ENCODE results near the gene NMD3.

The NMD3 gene

DNA sequence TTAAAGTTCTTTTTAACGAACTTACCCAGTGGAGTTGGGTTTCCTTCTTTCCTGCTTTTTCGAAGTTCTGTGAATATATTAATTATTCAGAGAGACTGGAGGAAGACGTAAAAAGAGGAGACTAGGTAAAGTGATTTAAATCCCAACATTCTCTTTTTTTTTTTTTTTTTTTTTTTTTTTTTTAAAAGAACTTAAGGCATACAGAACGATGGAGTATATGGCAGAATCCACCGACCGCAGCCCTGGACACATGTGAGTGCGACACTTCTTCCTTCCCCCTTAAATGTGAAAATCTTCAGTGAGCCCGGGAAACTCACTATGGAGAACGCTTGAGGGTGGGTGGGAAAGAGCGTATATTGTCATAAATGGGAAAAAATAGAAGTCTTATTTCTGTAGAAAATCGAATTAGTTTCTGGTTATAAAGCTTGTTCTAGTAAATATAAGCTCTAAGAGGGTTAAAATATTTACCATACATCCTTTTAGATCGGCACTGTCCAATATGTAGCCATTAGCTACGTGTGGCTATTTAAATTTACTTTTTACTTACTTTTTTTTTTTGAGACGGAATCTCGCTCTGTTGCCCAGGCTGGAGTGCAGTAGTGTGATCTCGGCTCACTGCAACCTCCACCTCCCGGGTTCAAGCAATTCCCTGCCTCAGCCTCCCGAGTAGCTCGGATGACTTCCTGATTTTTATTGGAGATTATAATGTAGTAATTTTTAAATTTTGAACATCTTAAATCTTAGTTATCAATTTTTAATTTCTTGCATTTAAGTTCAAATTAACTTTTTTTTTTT, 892 bp downstream of the NMD3 start:
- Histone ChIP-seq H3K9ac (ENCODE audit: low read length) (peak overlapping the region; percentile 94), H4K20me1 (ENCODE audit: low read depth, low read length) (peaks cover 13% of the 10 kb centered on the region; the same call in 1 of the 2 replicates), H2AFZ (ENCODE audit: low read depth, low read length, severe bottlenecking) (peak overlapping the region; percentile 87), H3K4me3 (ENCODE audit: insufficient read depth, low read length, poor library complexity, severe bottlenecking) (peak overlapping the region; percentile 99), H3K27ac (ENCODE audit: low read depth, low read length) (peak overlapping the region; percentile 35), H3K27me3 (ENCODE audit: low read length) (no peaks in the 10 kb centered on the region), H3F3A (ENCODE audit: insufficient read depth) (0 out of 2 replicates have a peak, but pooled peaks cover 5% of the 10 kb centered on the region), H3K9me3 (ENCODE audit: insufficient read depth, low read length) (no peaks in the 10 kb centered on the region), H3K36me3 (ENCODE audit: low read length) (peaks cover 15% of the 10 kb centered on the region; the same call in 1 of the 2 replicates), H3K4me2 (ENCODE audit: low read depth, low read length, poor library complexity, severe bottlenecking) (peak overlapping the region; percentile 81), H3K79me2 (ENCODE audit: insufficient read depth, low read length) (peaks cover 56% of the 10 kb centered on the region), H3K9me2 (replicated peaks; ENCODE audit: insufficient read depth, low read length) (no peaks in the 10 kb centered on the region)
- no peak for TF ChIP-seq EZH2phosphoT487 (conservative IDR thresholded peaks at IDR 0.05; ENCODE audit: low read length)
- TF ChIP-seq, protein P1, sequence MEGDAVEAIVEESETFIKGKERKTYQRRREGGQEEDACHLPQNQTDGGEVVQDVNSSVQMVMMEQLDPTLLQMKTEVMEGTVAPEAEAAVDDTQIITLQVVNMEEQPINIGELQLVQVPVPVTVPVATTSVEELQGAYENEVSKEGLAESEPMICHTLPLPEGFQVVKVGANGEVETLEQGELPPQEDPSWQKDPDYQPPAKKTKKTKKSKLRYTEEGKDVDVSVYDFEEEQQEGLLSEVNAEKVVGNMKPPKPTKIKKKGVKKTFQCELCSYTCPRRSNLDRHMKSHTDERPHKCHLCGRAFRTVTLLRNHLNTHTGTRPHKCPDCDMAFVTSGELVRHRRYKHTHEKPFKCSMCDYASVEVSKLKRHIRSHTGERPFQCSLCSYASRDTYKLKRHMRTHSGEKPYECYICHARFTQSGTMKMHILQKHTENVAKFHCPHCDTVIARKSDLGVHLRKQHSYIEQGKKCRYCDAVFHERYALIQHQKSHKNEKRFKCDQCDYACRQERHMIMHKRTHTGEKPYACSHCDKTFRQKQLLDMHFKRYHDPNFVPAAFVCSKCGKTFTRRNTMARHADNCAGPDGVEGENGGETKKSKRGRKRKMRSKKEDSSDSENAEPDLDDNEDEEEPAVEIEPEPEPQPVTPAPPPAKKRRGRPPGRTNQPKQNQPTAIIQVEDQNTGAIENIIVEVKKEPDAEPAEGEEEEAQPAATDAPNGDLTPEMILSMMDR (IDR thresholded peaks at IDR 0.05; ENCODE audit: insufficient read depth, low read length, poor library complexity, severe bottlenecking): no peak

DNA sequence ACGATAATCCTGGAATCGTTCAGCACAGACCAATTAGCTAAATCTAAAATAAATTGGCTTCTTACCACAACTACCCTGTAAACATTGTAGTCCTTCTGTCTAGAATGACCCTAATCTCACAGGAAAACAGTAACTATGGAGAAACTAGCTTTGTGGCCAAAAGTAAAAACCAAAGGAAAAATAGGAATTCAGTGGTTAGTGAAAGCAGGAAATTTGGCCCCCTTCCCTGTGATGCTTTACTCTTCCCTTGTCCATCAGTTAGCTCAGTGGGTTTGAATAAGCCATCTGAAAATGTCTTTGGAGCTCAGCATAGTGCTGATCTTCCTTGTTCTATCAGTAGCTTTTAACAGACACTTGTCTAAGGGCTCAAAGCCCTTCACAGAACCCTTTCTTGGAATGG, 1.6 kb downstream of the NMD3 start:
- Histone ChIP-seq H2AFZ (ENCODE audit: low read depth, low read length, severe bottlenecking) (no peak overlapping the region), H3F3A (ENCODE audit: insufficient read depth) (0 out of 2 replicates have a peak, but pooled peaks cover 5% of the 10 kb centered on the region), H3K36me3 (ENCODE audit: low read length) (peaks cover 17% of the 10 kb centered on the region; the same call in 1 of the 2 replicates), H3K79me2 (ENCODE audit: insufficient read depth, low read length) (peaks cover 58% of the 10 kb centered on the region), H3K4me2 (ENCODE audit: low read depth, low read length, poor library complexity, severe bottlenecking) (peak overlapping the region; percentile 81), H3K4me3 (ENCODE audit: insufficient read depth, low read length, poor library complexity, severe bottlenecking) (peak overlapping the region; percentile 99), H4K20me1 (ENCODE audit: low read depth, low read length) (peaks cover 13% of the 10 kb centered on the region; the same call in 1 of the 2 replicates), H3K27me3 (ENCODE audit: low read length) (no peaks in the 10 kb centered on the region), H3K9me3 (ENCODE audit: insufficient read depth, low read length) (no peaks in the 10 kb centered on the region), H3K9me2 (replicated peaks; ENCODE audit: insufficient read depth, low read length) (no peaks in the 10 kb centered on the region), H3K9ac (ENCODE audit: low read length) (peak overlapping the region; percentile 94), H3K27ac (ENCODE audit: low read depth, low read length) (no peak overlapping the region)
- TF ChIP-seq EZH2phosphoT487 (conservative IDR thresholded peaks at IDR 0.05; ENCODE audit: low read length): no peak
- TF ChIP-seq, protein P1 (IDR thresholded peaks at IDR 0.05; ENCODE audit: insufficient read depth, low read length, poor library complexity, severe bottlenecking): no peak

DNA sequence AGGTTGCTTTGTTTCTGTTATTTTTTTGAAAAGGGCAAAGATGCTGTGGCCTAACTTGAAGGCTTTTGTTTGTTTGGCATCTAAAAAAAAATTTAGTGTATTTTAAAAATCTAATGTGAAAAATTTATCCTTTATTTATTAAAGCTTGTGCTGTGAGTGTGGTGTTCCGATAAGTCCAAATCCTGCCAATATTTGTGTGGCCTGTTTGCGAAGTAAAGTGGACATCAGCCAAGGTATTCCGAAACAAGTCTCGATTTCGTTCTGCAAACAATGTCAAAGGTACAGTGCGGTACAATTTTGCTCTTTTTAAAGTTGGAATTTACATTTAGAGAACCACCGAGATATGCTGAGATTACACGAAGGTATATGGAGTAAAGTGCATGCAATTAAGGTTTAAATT, 3.7 kb downstream of the NMD3 start:
- Histone ChIP-seq H3K79me2 (ENCODE audit: insufficient read depth, low read length) (peaks cover 76% of the 10 kb centered on the region), H3K36me3 (ENCODE audit: low read length) (peaks cover 28% of the 10 kb centered on the region; the same call in 1 of the 2 replicates), H3K9me2 (replicated peaks; ENCODE audit: insufficient read depth, low read length) (no peaks in the 10 kb centered on the region), H3K27ac (ENCODE audit: low read depth, low read length) (no peak overlapping the region), H3F3A (ENCODE audit: insufficient read depth) (0 out of 2 replicates have a peak, but pooled peaks cover 5% of the 10 kb centered on the region), H3K27me3 (ENCODE audit: low read length) (no peaks in the 10 kb centered on the region), H2AFZ (ENCODE audit: low read depth, low read length, severe bottlenecking) (no peak overlapping the region), H4K20me1 (ENCODE audit: low read depth, low read length) (peaks cover 21% of the 10 kb centered on the region), H3K4me2 (ENCODE audit: low read depth, low read length, poor library complexity, severe bottlenecking) (no peak overlapping the region), H3K9me3 (ENCODE audit: insufficient read depth, low read length) (no peaks in the 10 kb centered on the region), H3K4me3 (ENCODE audit: insufficient read depth, low read length, poor library complexity, severe bottlenecking) (no peak overlapping the region), H3K9ac (ENCODE audit: low read length) (no peak overlapping the region)
- TF ChIP-seq, protein P1 (IDR thresholded peaks at IDR 0.05; ENCODE audit: insufficient read depth, low read length, poor library complexity, severe bottlenecking): no peak
- TF ChIP-seq EZH2phosphoT487 (conservative IDR thresholded peaks at IDR 0.05; ENCODE audit: low read length): no peak
